Panc1 (cell line): Measurements from ENCODE around the gene PSORS1C2.

Source experiments
- CTCF ChIP-seq: fragments of 450-650 bp; IDR thresholded peaks from 2 replicates; pipeline ENCODE4 v1.5.1; 2017; ENCODE audit warnings: mild to moderate bottlenecking
- POLR2AphosphoS5 ChIP-seq: IDR thresholded peaks from 2 replicates; pipeline ENCODE4 v1.6.1; 2012; ENCODE audit warnings: mild to moderate bottlenecking, low read depth, low read length, moderate library complexity
- SIN3A ChIP-seq: IDR thresholded peaks from 2 replicates; pipeline ENCODE4 v1.6.1; 2012; ENCODE audit warnings: low read depth, mild to moderate bottlenecking, low read length, moderate library complexity, borderline replicate concordance; ENCODE audit not compliant: insufficient read depth
- TF ChIP-seq, protein P1 (sequence below), 2 experiments: IDR thresholded peaks; 2 replicates each; pipeline ENCODE4 v1.6.1; 2011 to 2012; ENCODE audit warnings: low read depth in 2 of 2, control low read depth in 1 of 2, low read length in 1 of 2, mild to moderate bottlenecking in 1 of 2, moderate library complexity in 1 of 2; ENCODE audit not compliant: insufficient read depth in 1 of 2

DNA sequence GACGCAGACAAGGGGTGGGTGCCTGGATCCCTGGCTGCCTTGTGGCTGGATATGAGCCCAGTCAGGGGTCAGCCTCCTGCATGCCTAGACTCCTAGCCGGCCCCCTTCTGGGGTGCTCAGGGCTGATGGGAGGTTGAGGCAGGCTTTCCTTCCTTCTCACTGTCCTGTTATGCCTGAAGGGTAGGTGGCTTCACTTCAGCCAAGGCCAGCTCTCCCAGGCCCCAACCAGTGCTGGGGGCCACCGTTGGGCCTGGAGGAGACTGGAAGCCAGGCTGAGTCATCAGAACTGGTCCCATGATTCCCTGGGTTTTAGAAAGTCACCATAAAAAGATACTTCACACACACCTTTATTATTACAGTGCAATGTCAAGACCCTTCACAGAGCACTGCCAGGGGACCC is 34.5 kb upstream of the PSORS1C2 start:
- TF ChIP-seq CTCF (no peak), SIN3A (no peak), POLR2AphosphoS5 (no peak)
- TF ChIP-seq, protein P1, sequence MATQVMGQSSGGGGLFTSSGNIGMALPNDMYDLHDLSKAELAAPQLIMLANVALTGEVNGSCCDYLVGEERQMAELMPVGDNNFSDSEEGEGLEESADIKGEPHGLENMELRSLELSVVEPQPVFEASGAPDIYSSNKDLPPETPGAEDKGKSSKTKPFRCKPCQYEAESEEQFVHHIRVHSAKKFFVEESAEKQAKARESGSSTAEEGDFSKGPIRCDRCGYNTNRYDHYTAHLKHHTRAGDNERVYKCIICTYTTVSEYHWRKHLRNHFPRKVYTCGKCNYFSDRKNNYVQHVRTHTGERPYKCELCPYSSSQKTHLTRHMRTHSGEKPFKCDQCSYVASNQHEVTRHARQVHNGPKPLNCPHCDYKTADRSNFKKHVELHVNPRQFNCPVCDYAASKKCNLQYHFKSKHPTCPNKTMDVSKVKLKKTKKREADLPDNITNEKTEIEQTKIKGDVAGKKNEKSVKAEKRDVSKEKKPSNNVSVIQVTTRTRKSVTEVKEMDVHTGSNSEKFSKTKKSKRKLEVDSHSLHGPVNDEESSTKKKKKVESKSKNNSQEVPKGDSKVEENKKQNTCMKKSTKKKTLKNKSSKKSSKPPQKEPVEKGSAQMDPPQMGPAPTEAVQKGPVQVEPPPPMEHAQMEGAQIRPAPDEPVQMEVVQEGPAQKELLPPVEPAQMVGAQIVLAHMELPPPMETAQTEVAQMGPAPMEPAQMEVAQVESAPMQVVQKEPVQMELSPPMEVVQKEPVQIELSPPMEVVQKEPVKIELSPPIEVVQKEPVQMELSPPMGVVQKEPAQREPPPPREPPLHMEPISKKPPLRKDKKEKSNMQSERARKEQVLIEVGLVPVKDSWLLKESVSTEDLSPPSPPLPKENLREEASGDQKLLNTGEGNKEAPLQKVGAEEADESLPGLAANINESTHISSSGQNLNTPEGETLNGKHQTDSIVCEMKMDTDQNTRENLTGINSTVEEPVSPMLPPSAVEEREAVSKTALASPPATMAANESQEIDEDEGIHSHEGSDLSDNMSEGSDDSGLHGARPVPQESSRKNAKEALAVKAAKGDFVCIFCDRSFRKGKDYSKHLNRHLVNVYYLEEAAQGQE (IDR thresholded peaks at IDR 0.05; ENCODE audit: insufficient read depth in 1 of 2, low read depth in 2 of 2, low read length in 1 of 2) = no peak
